Middle frontal gyrus (tissue), 1 donor: ENCODE measurements around the gene BOC.
A peak's percentile ranks its signal among the peaks of the same experiment; 100 is the strongest.

Experiments
- DNase-seq: peaks from one replicate; pipeline ENCODE4 v3.0.0-alpha.2; 2015; ENCODE audit warnings: low spot score; ENCODE audit errors: extremely low spot score

BOC gene

GRCh38 chr3:113247068-113247467 is 35.7 kb downstream of the BOC start:
- no peak for DNase-seq

GRCh38 chr3:113247675-113248458 is 36.5 kb downstream of the BOC start:
- DNase-seq: no peak

GRCh38 chr3:113249111-113249510 is 37.8 kb downstream of the BOC start:
- peak; percentile 20 for DNase-seq

- no peak for DNase-seq
Observed at GRCh38 chr3:113249601-113250000, 38.2 kb downstream of the BOC start.

GRCh38 chr3:113250566-113250965 is 39.2 kb downstream of the BOC start:
- no peak for DNase-seq

- no peak for DNase-seq
Observed at GRCh38 chr3:113251817-113252216, 40.5 kb downstream of the BOC start.

- DNase-seq: no peak
Observed at GRCh38 chr3:113252553-113252952, 41.2 kb downstream of the BOC start.

GRCh38 chr3:113253702-113254101 is 42.3 kb downstream of the BOC start:
- DNase-seq: no peak

GRCh38 chr3:113254171-113254947 is 43.0 kb downstream of the BOC start:
- no peak for DNase-seq

- no peak for DNase-seq
Observed at GRCh38 chr3:113255100-113255853, 43.9 kb downstream of the BOC start.

- no peak for DNase-seq
Observed at GRCh38 chr3:113255854-113256615, 44.7 kb downstream of the BOC start.

GRCh38 chr3:113258361-113258760 is 47.0 kb downstream of the BOC start:
- no peak for DNase-seq

- no peak for DNase-seq
Observed at GRCh38 chr3:113259196-113259595, 47.8 kb downstream of the BOC start.

- DNase-seq: no peak
Observed at GRCh38 chr3:113261063-113261625, 49.8 kb downstream of the BOC start.

GRCh38 chr3:113261626-113262303 is 50.4 kb downstream of the BOC start:
- no peak for DNase-seq

GRCh38 chr3:113262304-113262665 is 50.9 kb downstream of the BOC start:
- DNase-seq: no peak

GRCh38 chr3:113263020-113263419 is 51.7 kb downstream of the BOC start:
- DNase-seq: no peak

GRCh38 chr3:113263778-113264177 is 52.4 kb downstream of the BOC start:
- no peak for DNase-seq

GRCh38 chr3:113264283-113265131 is 53.1 kb downstream of the BOC start:
- DNase-seq: peak; percentile 20
